Measurements from ENCODE around the gene ASIC4.

The ASIC4 gene

GRCh38 chr2:219509780-219510511, 4.3 kb upstream of the ASIC4 start:
- DNase-seq: peak; percentile 75
- in situ Hi-C loops (cut with HindIII; ENCODE audit: low pct_ligation_motif_present, low pct_unique_long_range_greater_than_20kb, low sequenced_read_pairs): no loop called here

DNA sequence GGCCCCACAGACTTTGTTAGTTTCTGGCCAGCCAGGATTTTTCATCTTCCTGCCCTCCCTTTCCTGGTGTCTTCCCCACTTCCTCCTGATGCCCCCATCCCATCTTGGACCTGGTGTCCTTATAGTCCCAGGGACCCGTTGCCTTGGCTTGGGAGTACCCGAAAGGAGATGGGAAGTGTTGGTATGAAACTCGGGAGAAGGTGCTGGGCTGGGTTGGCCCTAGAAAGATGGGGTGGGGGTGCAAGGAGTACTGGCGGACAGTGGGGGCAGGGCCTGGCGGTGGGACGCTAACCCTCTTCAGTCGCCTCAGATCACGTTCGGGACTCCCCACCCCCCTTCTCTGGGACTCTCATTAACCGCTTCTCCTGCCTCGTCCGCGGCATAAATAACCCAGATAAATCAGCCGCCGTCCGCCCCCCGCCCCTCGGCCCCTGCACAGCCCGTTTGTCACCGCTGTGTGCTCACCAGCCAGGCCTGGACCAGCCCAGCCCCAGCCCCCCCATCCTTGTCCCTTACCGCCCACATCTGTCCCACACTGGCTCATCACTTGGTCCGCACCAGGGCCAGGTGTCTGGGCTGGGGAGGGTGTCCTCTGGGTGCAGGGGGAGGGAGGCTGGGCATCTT, 3.7 kb upstream of the ASIC4 start:
- no peak for DNase-seq
- in situ Hi-C loops (cut with HindIII; ENCODE audit: low pct_ligation_motif_present, low pct_unique_long_range_greater_than_20kb, low sequenced_read_pairs): no loop called here

DNA sequence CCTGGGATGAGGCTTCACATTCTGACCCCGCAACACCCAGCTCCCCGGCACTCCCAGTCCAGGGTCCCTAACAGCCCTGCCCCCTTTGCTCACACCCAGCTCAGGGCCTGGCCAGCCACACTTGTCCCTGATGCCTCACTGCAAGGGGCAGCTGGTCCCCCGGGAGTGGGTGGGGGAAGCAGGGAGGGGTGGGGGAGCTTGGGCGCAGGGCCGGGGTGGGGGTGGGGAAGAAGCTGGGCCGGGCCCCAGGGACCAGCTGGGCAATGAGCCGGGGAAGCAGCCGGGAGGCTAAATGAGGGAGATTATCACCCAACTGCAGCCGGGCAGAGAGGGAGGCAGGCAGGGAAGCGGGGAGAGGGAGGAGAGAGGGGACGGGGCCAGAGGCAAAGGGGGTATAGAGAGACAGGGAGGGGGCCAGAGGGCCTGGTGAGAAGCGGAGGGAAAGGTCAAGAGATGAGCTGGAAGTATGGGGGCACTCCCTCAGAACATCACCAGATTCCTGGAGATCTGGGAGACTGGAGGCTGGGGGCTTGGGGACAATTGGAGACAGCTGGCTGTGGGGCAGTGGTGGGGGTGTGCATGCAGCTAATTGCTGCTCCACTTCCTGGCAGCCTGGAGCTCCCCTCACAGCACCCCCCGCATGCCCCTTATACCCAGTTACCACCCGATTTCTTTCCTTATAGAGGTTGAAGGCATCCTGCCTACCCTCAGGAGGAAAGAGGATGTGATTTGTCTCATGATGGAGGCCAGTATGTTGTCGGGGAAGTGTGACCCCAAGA, 2.5 kb upstream of the ASIC4 start:
- no peak for DNase-seq
- in situ Hi-C loops (cut with HindIII; ENCODE audit: low pct_ligation_motif_present, low pct_unique_long_range_greater_than_20kb, low sequenced_read_pairs): no loop called here

DNA sequence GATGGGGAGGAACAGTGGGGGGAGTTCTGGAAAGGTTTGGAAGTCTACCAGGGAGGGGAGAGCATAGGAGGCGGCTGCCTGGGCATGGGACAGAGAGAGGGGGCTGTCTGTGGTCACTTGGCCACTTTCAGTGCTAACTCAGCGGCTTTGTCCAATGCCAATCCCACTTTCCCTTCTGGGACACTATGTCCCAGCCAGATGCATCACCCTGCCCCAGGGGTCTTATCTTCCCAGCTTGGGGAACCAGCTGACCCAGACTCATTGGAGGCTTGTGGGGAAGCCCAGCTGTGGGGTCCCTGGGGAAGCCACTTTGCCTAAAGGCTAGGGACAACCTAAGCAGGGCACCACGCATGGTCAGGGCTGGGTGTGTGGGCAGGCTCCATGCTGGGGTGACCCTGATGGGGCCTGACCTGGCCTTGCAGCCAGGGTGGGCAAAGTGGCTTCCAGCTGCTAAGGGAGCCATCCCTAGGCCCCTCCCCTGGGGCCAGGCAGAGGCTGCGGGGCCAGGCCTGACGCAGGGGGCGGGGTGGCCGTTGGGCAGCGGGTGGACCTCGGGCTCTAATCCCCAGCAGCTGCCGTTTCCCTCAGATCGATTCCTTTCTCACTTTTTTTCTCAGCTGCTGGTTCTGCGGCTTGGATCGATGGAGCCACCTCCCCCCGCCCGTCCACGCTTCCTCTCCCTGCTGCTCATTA, 1.6 kb upstream of the ASIC4 start:
- DNase-seq: no peak
- in situ Hi-C loops (cut with HindIII; ENCODE audit: low pct_ligation_motif_present, low pct_unique_long_range_greater_than_20kb, low sequenced_read_pairs): no loop called here

GRCh38 chr2:219513787-219514186, 495 bp upstream of the ASIC4 start:
- in situ Hi-C loops (cut with HindIII; ENCODE audit: low pct_ligation_motif_present, low pct_unique_long_range_greater_than_20kb, low sequenced_read_pairs): no loop called here
- no peak for DNase-seq

DNA sequence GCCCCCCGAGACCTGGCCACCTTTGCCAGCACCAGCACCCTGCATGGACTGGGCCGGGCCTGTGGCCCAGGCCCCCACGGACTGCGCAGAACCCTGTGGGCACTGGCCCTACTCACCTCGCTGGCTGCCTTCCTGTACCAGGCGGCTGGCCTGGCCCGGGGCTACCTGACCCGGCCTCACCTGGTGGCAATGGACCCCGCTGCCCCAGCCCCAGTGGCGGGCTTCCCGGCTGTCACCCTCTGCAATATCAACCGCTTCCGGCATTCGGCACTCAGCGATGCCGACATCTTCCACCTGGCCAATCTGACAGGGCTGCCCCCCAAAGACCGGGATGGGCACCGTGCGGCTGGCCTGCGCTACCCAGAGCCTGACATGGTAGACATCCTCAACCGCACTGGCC, 554 bp downstream of the ASIC4 start:
- no peak for DNase-seq
- in situ Hi-C loops (cut with HindIII; ENCODE audit: low pct_ligation_motif_present, low pct_unique_long_range_greater_than_20kb, low sequenced_read_pairs): no loop called here

- no peak for DNase-seq
- in situ Hi-C loops (cut with HindIII; ENCODE audit: low pct_ligation_motif_present, low pct_unique_long_range_greater_than_20kb, low sequenced_read_pairs): no loop called here
Measured at GRCh38 chr2:219515874-219516629, 1.8 kb downstream of the ASIC4 start.

DNA sequence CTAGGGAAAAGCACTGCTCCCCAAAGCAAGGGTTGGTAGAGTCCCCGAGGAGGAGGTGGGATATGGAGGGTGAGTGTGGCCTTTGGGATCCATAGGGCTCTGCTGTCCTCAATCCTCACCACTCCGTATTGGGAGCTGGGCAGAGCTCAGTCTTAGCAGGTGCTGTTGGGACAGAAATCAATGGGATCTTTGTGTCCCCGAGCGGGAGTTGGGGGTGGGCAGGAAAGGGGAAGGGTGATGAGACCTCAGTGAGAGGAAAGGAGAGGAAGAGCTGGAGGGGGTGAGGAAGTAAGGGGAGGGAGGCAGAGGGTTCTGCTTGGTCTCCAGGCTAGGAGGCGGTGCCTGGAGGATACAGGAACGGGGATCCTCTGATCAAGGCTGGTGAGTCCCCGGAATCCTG, 2.6 kb downstream of the ASIC4 start:
- in situ Hi-C loops (cut with HindIII; ENCODE audit: low pct_ligation_motif_present, low pct_unique_long_range_greater_than_20kb, low sequenced_read_pairs): no loop called here
- no peak for DNase-seq

DNA sequence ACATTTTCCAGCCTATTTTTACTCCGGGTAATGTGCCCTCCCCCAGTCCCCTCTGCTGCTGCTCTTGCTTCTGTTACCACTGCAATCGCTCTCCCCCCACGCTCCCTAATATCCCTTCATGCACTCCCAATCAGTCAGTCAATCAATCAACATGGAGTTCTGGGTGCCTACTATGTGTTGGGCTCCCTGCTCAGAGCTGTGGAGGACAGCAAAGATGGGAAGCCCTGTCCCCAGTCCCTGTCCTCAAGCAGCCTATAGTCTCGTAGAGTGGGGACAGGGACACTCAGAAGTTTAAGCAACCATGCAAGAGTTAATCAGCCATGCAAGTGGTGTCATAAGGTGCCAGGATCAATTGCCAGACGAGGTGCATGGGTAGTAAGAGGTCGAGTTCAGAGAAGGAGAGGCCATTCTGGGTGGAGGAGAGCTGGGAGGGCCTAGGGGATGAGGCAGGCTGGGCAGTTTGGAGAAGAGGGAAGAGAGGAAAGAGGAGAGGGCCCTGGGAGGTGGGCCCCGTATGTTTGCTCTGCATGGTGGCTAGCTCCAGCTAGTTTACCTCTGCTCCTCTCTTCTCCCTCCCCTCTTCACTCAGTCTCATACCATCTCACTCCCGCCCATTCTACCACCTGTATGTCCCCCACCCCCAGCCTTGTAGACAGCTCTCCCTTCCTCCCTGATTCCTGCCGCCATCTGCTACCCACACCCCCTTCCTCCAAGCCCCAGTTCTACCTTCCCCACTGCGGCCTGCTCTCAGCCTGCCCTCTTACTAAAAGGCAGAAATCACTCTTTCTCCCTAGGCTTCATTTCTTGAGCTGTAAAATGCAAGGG, 3.9 kb downstream of the ASIC4 start:
- no peak for DNase-seq
- in situ Hi-C loops (cut with HindIII; ENCODE audit: low pct_ligation_motif_present, low pct_unique_long_range_greater_than_20kb, low sequenced_read_pairs): no loop called here

DNA sequence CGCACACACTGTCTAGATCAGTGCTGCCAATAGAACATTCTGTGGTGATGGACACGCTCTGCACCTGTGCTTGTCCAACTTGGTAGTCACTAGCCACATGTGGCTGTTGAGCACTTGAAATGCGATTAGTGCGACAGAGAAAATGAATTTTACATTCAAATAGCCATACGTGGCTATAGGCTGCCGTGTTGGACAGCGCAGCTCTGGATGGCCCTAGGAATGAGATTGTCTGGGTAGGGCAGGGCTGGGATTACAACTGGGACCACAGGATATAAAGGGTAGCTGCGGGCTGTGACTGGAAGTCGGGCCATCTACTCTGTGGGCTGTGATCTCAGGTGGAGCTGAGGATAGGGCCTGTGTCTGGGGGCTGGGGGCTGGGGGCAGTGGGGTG, 5.2 kb downstream of the ASIC4 start:
- DNase-seq: no peak
- in situ Hi-C loops (cut with HindIII; ENCODE audit: low pct_ligation_motif_present, low pct_unique_long_range_greater_than_20kb, low sequenced_read_pairs): no loop called here

DNA sequence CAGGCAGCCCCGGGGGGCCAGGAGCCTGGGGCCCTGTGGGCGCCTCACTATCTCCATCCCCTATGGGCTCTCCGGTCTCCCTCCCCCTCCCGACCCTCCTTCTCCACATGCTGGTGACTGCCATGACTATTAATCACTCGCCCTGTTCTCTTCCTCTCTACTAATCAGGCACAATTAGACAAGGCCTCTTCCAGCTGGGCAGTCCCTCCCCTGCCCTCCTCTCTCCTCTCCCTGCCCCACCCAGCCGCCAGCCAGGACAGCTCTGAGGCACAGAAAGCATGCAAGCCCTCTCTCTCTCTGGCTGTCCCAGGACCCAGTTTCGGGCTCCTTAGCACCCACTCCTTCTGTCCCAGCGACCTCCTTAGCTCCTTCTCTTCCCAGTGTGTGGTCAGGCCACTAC, 5.8 kb downstream of the ASIC4 start:
- in situ Hi-C loops (cut with HindIII; ENCODE audit: low pct_ligation_motif_present, low pct_unique_long_range_greater_than_20kb, low sequenced_read_pairs): no loop called here
- DNase-seq: no peak

DNA sequence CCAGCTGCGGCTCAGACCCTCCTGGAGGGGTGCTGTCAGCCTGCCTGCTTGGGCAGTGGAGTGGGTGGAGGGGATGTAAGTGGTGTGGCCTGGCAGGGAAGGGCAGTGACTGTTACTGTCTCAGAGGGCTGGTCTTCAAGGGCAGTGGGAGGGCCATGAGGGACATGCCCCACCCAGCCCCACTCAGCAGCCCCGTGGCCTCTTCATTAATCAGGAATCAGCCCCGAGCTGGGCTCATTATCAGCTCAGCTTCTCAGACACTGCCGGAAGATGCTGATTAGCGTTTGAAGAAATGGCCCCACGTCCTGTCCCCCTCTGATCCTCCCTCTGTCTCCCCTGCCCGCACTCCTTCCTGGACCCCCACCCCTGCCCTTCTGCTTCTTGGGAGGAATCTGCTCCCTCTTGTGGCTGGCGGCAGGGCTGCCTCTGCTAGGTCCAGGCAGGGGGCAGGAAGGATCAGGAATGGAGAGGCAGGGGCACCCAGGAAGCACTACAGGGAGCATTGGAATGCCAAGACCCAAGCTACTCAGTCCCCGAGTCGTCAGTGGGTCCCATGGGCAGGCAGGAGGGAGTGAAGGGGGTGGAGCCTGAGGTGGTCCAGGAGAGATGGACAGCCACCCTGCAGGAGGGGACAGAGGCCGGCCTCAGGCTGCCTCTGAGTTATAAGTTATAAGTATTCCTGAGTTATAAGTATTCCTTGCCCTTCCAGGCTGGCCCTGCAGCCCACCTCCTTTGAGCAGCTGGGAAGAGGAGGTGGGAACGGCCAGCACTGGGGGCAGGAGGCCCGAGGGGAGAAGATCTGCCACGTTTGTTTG, 7.0 kb downstream of the ASIC4 start:
- in situ Hi-C loops (cut with HindIII; ENCODE audit: low pct_ligation_motif_present, low pct_unique_long_range_greater_than_20kb, low sequenced_read_pairs): no loop called here
- DNase-seq: peak; percentile 82

GRCh38 chr2:219522111-219523030, 8.1 kb downstream of the ASIC4 start:
- peak; percentile 77 for DNase-seq

DNA sequence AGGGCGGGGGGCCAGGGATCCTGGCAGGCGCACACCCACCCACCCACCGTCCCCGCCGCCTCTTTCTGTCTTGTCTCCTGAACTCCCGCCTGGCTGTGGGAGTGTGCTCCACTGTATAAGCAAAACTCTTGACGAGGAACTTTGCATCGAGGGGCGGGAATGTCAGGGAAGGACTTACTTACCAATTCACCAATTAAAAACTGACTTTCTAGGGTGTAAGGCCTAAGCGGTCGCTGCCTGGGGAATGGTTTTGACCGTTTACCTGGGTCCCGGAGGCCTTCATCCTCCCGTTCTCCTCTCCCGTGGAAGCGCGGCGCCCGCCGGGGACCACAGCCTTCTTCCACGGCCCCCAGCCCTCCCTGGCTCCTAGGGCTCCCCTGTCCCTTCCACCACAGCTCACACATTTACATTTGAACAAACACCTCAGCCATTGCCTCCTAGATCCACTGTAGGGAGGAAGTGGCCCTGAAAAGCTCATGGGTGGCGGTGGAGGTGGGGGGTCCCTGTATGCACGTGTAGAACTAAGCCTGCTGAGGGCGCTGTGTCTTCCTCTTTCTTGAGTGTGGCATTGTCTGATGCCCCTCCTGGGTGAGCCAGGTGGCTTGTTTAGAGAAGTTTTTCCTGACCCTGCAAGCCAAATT, 8.9 kb downstream of the ASIC4 start:
- in situ Hi-C loops (cut with HindIII; ENCODE audit: low pct_ligation_motif_present, low pct_unique_long_range_greater_than_20kb, low sequenced_read_pairs): no loop called here
- no peak for DNase-seq

More at GRCh38 chr2:219522111-219523030, 8.1 kb downstream of the ASIC4 start:
- in situ Hi-C loops (cut with HindIII; ENCODE audit: low pct_ligation_motif_present, low pct_unique_long_range_greater_than_20kb, low sequenced_read_pairs): no loop called here

DNA sequence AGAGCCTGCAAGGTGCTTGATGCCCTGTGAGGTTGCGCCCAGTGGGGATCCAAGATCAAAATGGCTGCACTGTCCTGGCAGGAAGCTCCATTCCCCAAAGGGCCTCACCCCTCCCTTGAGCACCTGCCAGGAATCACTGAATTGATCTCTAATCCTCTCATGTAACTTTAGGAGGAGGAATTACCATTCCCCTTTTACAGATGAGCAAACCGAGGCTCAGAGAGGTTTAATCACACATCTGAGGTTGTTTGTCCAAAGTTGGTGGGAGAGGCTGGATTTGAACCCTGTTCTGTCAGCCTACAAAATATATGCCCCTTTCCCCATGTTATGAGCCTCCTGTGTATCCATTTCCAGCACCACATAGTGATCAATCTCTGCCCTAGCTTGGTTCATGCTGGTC, 10.5 kb downstream of the ASIC4 start:
- DNase-seq: no peak
- in situ Hi-C loops (cut with HindIII; ENCODE audit: low pct_ligation_motif_present, low pct_unique_long_range_greater_than_20kb, low sequenced_read_pairs): no loop called here

All from ACHN (cell line).